GM18951 (cell line): ENCODE data around the gene CCL2.

Experiments
- POLR2A ChIP-seq: IDR thresholded peaks from 4 replicates; pipeline ENCODE4 v1.6.1; 2011; ENCODE audit warnings: mild to moderate bottlenecking; ENCODE audit not compliant: insufficient read length, insufficient read depth; ENCODE audit errors: extremely low read depth
- in situ Hi-C: fragments of 300-500 bp; cut with MboI; formaldehyde crosslinking; loops from one replicate; pipeline ENCODE4 v1.12.0; 2022; ENCODE audit warnings: low sequenced_read_pairs, mixed read lengths, inconsistent platforms; ENCODE audit not compliant: unreplicated experiment

CCL2 gene

GRCh38 chr17:34261568-34262337 is 6.7 kb downstream of the CCL2 start:
- in situ Hi-C loops, result no loop called here
- no peak for TF ChIP-seq POLR2A

GRCh38 chr17:34265711-34266110 is 10.6 kb downstream of the CCL2 start:
- TF ChIP-seq POLR2A, result no peak

GRCh38 chr17:34269969-34270368 is 14.9 kb downstream of the CCL2 start, which contains the start of gene CCL7:
TSS of gene CCL7 (plus strand) at chr17:34270221. CDS start at chr17:34270291, 70 bp downstream.
- no peak for TF ChIP-seq POLR2A
- in situ Hi-C loops, result no loop called here

More at GRCh38 chr17:34265711-34266110, 10.6 kb downstream of the CCL2 start:
- in situ Hi-C loops, result no loop called here

GRCh38 chr17:34275881-34276280 is 20.8 kb downstream of the CCL2 start:
- in situ Hi-C loops, result no loop called here
- no peak for TF ChIP-seq POLR2A

- in situ Hi-C loops, result no loop called here
- TF ChIP-seq POLR2A, result no peak
Measured at GRCh38 chr17:34276826-34277225, 21.7 kb downstream of the CCL2 start.

GRCh38 chr17:34283571-34283970 is 28.5 kb downstream of the CCL2 start:
- in situ Hi-C loops, result no loop called here
- no peak for TF ChIP-seq POLR2A

- TF ChIP-seq POLR2A, result no peak
- in situ Hi-C loops, result no loop called here
Measured at GRCh38 chr17:34285286-34285792, 30.3 kb downstream of the CCL2 start, which contains the start of gene CCL11. TSS of gene CCL11 (plus strand) at chr17:34285742. CDS start at chr17:34285809, 67 bp downstream.

GRCh38 chr17:34287875-34288274 is 32.8 kb downstream of the CCL2 start:
- TF ChIP-seq POLR2A, result no peak

GRCh38 chr17:34290586-34290985 is 35.5 kb downstream of the CCL2 start:
- in situ Hi-C loops, result no loop called here
- TF ChIP-seq POLR2A, result no peak

More at GRCh38 chr17:34287875-34288274, 32.8 kb downstream of the CCL2 start:
- in situ Hi-C loops, result no loop called here

GRCh38 chr17:34291721-34292348 is 36.8 kb downstream of the CCL2 start:
- in situ Hi-C loops, result no loop called here
- no peak for TF ChIP-seq POLR2A

- in situ Hi-C loops, result no loop called here
- TF ChIP-seq POLR2A, result no peak
Measured at GRCh38 chr17:34299027-34299426, 43.9 kb downstream of the CCL2 start.

- no peak for TF ChIP-seq POLR2A
- in situ Hi-C loops, result no loop called here
Measured at GRCh38 chr17:34299956-34300577, 45.0 kb downstream of the CCL2 start.

- in situ Hi-C loops, result no loop called here
- no peak for TF ChIP-seq POLR2A
Measured at GRCh38 chr17:34300652-34301370, 45.7 kb downstream of the CCL2 start.
